ENCODE results near the gene MS4A3.
"Not testable (repeated sequence)": the region's sequence is repeated elsewhere in the genome, so short reads cannot be mapped to it uniquely, and the experiment has no call there.

MS4A3 gene

GRCh38 chr11:60095477-60096120, 39.1 kb downstream of the MS4A3 start:
- no peak for DNase-seq (ENCODE audit: low read depth)

GRCh38 chr11:60097189-60097588, 40.7 kb downstream of the MS4A3 start:
- DNase-seq (ENCODE audit: low read depth) = no peak

GRCh38 chr11:60098508-60098907, 42.0 kb downstream of the MS4A3 start:
- no peak for DNase-seq (ENCODE audit: low read depth)

- no peak for DNase-seq (ENCODE audit: low read depth)
These were observed 44.1 kb downstream of the MS4A3 start for GRCh38 chr11:60100516-60100915.

- DNase-seq (ENCODE audit: low read depth) = not testable (repeated sequence)
These were observed 44.9 kb downstream of the MS4A3 start for GRCh38 chr11:60101368-60101767.

- DNase-seq (ENCODE audit: low read depth) = not testable (repeated sequence)
These were observed 48.1 kb downstream of the MS4A3 start for GRCh38 chr11:60104471-60105115.

GRCh38 chr11:60108631-60109030, 52.2 kb downstream of the MS4A3 start:
- not testable (repeated sequence) for DNase-seq (ENCODE audit: low read depth)

GRCh38 chr11:60111793-60112192, 55.3 kb downstream of the MS4A3 start:
- DNase-seq (ENCODE audit: low read depth) = no peak

GRCh38 chr11:60116996-60117790, 60.7 kb downstream of the MS4A3 start:
- no peak for DNase-seq (ENCODE audit: low read depth)

- DNase-seq (ENCODE audit: low read depth) = no peak
These were observed 61.9 kb downstream of the MS4A3 start for GRCh38 chr11:60118338-60118737.

GRCh38 chr11:60119710-60120109, 63.2 kb downstream of the MS4A3 start:
- no peak for DNase-seq (ENCODE audit: low read depth)

All from stimulated activated CD8-positive, alpha-beta memory T cell treated with anti-CD3 and anti-CD28 coated beads, Interleukin-12 subunit alpha, Interleukin-12 subunit beta, amount 100 ng/mL, for 4 hours (primary cell).